NCI-H128 (cell line): Measurements from ENCODE around the gene ST6GALNAC3.
A peak's percentile ranks its signal among the peaks of the same experiment; 100 is the strongest.
"Not testable (repeated sequence)": the region's sequence is repeated elsewhere in the genome, so short reads cannot be mapped to it uniquely, and the experiment has no call there.

ENCODE experiments used
- DNase-seq: peaks from one replicate; lab custom pipeline; 2025; ENCODE audit not compliant: unreplicated experiment; lab: John Stamatoyannopoulos, UW

The ST6GALNAC3 gene

GRCh38 chr1:76317299-76317900 lies 242.9 kb downstream of the ST6GALNAC3 start:
- no peak for DNase-seq

DNA sequence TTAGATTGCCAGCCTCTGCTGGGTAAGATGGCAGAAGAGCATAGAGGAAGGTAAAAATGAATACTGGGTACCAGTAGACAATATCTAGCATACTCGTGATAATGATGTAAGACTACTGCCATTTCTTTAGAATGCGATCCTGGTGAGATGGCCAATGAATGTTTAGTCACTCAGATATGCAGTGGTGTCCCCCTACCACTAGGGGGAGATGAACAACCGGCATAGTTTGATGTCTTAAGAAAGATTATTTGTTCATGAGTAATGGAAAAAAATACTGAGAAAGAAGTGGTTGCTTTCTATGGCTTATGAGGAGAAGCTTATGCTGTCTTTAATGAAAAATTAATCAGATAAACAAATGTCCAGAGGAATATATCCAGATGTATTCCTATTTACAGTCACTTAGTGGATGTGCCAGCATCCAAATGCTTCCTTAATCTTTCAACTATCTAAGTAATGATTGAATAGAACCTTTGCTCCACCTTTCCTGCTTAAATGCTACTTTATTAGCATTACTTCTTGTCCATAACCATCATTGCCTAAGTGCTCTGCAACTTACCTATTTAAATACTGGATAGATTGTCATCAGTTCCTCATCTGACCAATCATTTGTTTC lies 256.6 kb downstream of the ST6GALNAC3 start:
- DNase-seq, result no peak

GRCh38 chr1:76335882-76336281 lies 261.3 kb downstream of the ST6GALNAC3 start:
- no peak for DNase-seq

GRCh38 chr1:76336931-76337371 lies 262.4 kb downstream of the ST6GALNAC3 start:
- DNase-seq, result peak; percentile 53

DNA sequence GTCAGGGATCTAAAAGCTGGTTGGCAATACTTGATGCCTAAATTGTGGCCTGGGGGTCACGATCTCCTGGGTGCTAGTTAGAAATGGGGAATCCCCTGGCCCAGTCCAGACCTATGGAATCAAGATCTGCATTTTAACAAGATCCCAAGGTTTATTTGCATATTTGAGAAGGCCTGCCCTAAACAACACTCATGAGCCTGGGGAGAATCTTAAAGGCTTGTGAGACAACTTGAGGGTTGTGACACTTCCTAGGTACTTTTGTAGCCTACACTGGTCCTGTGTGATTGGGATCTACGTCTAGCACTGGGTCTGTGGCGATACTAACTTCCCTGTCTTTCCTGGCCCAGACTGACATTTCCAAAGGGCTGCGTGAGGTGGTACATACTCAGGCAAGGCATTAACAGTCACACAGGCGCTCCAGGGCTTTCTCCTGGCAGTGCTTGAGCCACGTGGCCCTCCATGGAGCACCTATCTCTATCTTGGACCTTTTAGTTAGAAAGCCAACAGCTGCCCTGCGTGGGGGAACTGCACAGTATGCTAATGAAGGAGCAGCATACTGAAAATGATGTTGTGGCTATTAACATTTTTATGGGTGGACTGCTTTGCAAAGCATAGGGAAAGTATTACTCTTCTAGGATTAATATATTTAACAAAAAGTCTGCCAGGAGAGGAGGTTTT lies 263.1 kb downstream of the ST6GALNAC3 start:
- DNase-seq, result no peak

GRCh38 chr1:76340056-76340455 lies 265.5 kb downstream of the ST6GALNAC3 start:
- DNase-seq, result no peak

GRCh38 chr1:76341816-76342215 lies 267.3 kb downstream of the ST6GALNAC3 start:
- not testable (repeated sequence) for DNase-seq

DNA sequence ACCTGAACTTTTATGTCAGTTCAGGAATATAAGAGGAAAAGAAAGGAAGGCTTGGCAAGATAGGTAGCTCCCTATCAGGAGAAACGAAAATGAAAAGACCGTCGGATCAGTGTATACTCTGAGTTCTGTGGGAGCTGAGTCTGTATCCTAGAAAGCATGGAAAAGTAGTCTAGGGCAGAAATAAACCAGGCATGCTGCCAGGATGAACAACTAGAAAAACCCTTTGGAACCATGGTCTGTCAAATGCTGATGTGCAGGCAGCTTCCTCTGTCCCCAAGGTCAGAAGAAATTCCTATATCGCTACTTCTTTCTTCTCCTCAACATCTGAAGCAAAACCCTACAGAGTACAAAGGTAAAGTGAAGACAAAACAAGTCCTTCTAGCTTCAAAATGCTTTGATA lies 268.8 kb downstream of the ST6GALNAC3 start:
- DNase-seq, result no peak

DNA sequence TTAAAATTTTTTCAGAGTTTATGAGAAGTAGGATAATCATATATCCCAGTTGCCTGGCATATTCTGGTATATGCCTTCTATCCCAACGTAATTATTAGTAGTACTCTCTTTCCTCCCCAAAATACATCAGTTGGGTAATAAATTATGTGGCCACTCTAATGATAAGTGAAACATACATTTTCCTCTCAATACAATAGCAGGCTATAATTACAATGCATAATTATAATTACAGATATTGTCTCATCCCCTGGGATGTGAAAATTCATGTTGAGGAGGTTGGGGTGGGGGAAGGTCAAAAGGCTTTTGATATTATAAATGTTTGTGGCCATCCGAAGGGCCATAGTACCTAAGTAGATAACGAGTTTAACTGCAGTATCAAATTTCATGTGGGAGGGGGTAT lies 277.1 kb downstream of the ST6GALNAC3 start:
- DNase-seq, result no peak

DNA sequence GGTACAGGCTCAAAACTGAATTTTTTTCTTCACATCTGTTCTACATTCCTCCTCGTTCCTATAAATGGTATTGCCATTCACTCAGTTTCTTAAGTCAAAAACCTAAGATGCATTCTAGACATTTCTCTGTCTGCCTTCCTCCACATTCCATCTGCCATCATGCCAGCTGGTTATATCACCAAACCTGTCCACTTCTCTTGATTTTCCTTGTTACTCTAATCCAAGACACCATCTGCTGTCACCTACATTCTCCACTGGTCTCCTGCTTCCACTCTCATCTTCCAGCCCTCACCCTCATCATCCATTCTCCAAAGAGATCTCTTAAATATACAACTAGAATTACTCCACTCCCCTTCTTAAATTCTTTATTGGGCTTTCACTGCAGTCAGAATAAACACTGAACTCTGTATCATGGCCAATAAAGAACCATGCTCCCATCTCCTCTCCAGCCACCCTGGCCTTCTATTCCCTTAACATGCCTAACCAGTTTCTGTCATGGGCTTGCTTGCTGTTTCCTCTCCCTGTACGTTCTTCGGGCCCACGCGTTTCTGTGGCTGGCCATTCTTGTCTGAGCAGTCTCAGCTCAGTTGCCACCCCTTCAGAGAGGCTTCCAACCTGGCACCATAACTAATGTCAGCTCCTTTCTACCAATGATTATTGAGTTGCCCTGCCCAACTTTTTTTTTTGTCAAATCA lies 278.3 kb downstream of the ST6GALNAC3 start:
- no peak for DNase-seq

- DNase-seq, result no peak
These were observed 279.7 kb downstream of the ST6GALNAC3 start for GRCh38 chr1:76354236-76354635.

DNA sequence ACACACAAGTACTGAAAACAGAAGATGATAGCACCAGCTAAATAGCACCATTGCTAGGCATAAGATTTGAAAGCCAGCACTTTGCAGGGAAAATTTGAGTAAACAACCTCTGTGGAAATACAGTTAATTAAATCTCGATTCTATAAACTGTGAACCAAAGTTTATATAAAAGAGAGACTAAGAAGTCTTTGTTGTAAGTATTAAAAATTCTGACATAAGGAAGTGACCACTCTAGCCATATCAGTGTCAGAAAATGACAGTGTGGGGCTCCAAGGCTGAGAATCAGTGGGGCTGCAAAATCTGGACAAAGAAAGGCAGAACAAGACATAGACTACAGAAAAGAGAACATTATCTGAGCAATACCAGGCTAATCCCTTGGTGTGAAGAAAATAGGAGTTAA lies 292.2 kb downstream of the ST6GALNAC3 start:
- no peak for DNase-seq

DNA sequence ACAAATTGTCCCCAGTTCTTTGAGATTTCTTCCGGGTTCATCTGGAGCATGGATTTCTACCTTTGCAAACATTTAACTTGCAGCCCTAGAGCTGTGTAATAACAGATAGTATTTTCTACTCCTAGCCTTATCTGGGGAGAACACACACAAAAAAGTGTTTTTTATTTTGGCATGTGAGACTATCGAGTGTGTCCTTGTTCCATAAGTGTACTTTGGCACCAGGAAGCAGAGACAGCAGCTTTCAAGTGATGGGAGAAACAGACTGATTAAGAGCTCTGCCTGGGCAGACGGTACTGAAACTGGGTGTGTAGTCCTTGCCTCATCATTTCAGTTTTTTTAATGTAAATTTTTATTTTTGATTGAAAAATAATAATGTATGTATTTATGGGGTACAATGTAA lies 297.4 kb downstream of the ST6GALNAC3 start:
- no peak for DNase-seq

DNA sequence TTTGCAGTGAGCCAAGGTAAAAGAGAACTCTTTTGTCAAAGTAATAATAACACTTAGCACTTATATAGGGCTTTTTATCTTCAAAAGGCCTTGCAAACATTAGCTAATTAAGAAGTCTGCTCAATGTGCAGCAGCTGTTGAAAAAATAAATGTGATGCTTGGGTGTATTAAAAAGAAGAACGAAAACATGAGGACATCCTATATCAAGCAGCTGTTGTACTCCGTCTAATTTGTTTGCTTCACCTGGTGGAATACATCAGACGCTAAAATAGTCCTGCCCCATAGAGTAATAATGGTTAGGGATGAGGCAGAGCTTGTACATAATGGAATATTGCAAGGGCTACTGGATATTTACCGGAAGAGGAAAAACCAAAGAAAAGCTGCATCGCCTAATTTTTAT lies 299.5 kb downstream of the ST6GALNAC3 start:
- DNase-seq, result peak; percentile 28

DNA sequence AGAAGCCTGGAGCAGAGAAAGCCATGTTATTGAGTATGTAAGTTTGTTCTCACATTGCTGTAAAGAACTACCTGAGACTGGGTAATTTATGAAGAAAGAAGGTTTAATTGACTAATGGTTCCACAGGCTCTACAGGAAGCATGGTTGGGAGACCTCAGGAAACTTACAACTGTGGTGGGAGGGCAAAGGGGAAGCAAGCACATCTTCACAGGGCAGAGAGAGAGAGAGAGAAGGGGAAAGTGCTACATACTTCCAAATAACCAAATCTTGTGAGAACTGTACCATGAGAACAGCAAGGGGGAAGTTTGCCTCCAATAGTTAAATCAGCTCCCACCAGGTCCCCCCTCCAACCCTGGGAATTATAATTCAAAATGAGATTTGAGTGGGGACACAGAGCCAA lies 302.7 kb downstream of the ST6GALNAC3 start:
- no peak for DNase-seq

- DNase-seq, result peak; percentile 19
These were observed 305.0 kb downstream of the ST6GALNAC3 start for GRCh38 chr1:76379506-76379905.

DNA sequence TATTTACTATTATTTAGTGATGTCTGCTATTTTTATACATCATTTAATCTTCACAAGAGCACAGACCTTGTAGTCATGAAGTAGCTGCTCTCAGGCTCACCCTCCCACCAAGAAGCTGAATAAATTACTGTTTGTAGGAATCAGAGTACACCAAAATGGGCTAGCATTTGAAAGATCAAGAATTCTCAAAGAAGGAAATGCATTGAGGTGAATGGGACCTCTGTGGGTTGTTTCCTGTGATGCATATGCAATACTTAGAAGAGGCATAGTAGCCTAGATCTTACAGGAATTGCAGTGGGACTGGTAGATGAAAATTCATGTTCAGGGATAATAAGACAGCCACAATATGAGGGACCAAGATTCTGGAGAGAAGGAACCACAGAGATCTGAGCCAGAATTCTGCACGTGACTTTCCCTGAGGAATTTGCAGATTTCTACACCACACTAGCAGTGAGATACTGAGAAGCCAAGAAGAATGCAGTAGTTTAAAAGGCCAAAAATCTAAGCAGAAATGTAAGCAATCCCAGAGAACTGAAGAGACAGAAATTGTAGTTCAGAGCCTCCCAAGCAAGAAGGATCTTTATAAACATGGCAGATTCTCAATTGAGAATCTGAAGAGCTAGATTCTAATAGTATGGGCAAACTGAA lies 307.0 kb downstream of the ST6GALNAC3 start:
- no peak for DNase-seq

DNA sequence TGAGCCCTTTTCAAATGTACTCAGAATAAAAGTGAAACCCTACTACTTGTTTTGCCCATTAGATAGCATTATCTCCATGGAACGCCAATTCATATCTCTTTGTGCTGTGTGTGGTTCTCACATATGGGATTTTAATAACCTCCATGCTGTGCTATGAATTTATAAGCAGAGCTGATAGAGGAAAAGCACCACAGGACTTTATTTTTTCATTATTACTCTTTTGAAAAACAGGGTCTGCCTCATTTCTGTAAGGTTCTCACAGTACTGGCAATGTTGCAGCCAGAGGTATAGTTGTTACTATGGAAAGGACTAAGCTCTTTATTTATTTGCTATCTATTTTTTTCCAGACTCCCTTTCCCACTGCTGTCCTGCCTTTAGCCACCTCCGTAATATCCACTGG lies 313.7 kb downstream of the ST6GALNAC3 start:
- DNase-seq, result no peak

- DNase-seq, result no peak
These were observed 315.9 kb downstream of the ST6GALNAC3 start for GRCh38 chr1:76390456-76390855.

DNA sequence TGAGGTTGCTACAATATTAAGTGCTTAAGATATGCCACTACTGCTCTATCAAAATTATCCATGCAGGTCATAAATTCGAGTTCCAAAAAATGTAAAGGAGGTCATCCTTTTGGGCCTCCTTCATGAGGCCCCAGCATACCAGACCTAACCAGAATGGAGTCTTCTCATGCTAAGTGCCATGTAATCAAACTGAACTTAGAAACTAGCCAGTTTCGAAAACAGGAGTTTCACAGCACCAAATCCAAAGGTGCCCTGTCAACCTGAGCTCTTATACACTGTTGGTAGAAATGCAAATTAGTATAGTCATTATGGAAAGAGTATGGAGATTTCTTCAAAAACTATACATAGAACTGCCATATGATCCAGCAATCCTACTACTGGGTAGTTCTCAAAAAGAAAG lies 320.5 kb downstream of the ST6GALNAC3 start:
- DNase-seq, result no peak

GRCh38 chr1:76402128-76402527 lies 327.6 kb downstream of the ST6GALNAC3 start:
- no peak for DNase-seq
